ACC112 (cell line): ENCODE results near the gene ZNF30.
"Not testable (repeated sequence)": the region's sequence is repeated elsewhere in the genome, so short reads cannot be mapped to it uniquely, and the experiment has no call there.

Experiments
- H2AFZ ChIP-seq: fragments of 200-600 bp; sonication (generic); one replicate; pipeline ENCODE4 v1.6.0; 2017; ENCODE audit warnings: antibody characterized with exemption, low read length; ENCODE audit not compliant: unreplicated experiment
- H3K27ac ChIP-seq: fragments of 200-600 bp; sonication (generic); 2 replicates; pipeline ENCODE4 v1.5.1; 2014; ENCODE audit warnings: low read depth, mild to moderate bottlenecking, antibody characterized with exemption, low read length, moderate library complexity
- H3K27me3 ChIP-seq: fragments of 200-600 bp; sonication (generic); 2 replicates; pipeline ENCODE4 v1.6.1; 2014; ENCODE audit warnings: mild to moderate bottlenecking, antibody characterized with exemption, low read length, moderate library complexity, mixed read lengths; ENCODE audit not compliant: insufficient read depth
- H3K36me3 ChIP-seq: fragments of 200-600 bp; sonication (generic); 2 replicates; pipeline ENCODE4 v1.6.1; 2016; ENCODE audit warnings: mild to moderate bottlenecking, antibody characterized with exemption, low read length, moderate library complexity, mixed read lengths; ENCODE audit not compliant: insufficient read depth
- H3K4me1 ChIP-seq: fragments of 200-600 bp; sonication (generic); one replicate; pipeline ENCODE4 v1.6.1; 2016; ENCODE audit warnings: low read length, mixed read lengths; ENCODE audit not compliant: insufficient read depth, unreplicated experiment, control insufficient read depth
- H3K4me3 ChIP-seq: fragments of 200-600 bp; sonication (generic); 2 replicates; pipeline ENCODE4 v1.5.1; 2014; ENCODE audit warnings: mild to moderate bottlenecking, low read depth, low read length
- H3K79me2 ChIP-seq: fragments of 200-600 bp; sonication (generic); one replicate; pipeline ENCODE4 v1.6.0; 2016; ENCODE audit warnings: low read length; ENCODE audit not compliant: control insufficient read depth, unreplicated experiment, insufficient read depth

Gene ZNF30

GRCh38 chr19:34960103-34960805 is 33.6 kb downstream of the ZNF30 start:
- H3K27ac ChIP-seq = no peak overlapping the region

GRCh38 chr19:34960940-34961679 is 34.4 kb downstream of the ZNF30 start:
- no peaks in the 10 kb centered on the region for H3K27me3 ChIP-seq
- no peaks in the 10 kb centered on the region for H3K4me1 ChIP-seq
- H2AFZ ChIP-seq = no peak overlapping the region
- H3K27ac ChIP-seq = no peak overlapping the region
- H3K79me2 ChIP-seq = peaks cover 2% of the 10 kb centered on the region
- H3K4me3 ChIP-seq = no peak overlapping the region
- H3K36me3 ChIP-seq = peaks cover 33% of the 10 kb centered on the region

More at GRCh38 chr19:34960103-34960805, 33.6 kb downstream of the ZNF30 start:
- H3K79me2 ChIP-seq = peaks cover 2% of the 10 kb centered on the region
- no peak overlapping the region for H2AFZ ChIP-seq
- H3K4me3 ChIP-seq = no peak overlapping the region
- H3K27me3 ChIP-seq = no peaks in the 10 kb centered on the region
- no peaks in the 10 kb centered on the region for H3K4me1 ChIP-seq
- peaks cover 33% of the 10 kb centered on the region for H3K36me3 ChIP-seq

- no peaks in the 10 kb centered on the region for H3K4me1 ChIP-seq
- H3K36me3 ChIP-seq = peaks cover 33% of the 10 kb centered on the region
- 0 out of 2 replicates have a peak overlapping the region, but pooled peaks have one; percentile 87 for H3K4me3 ChIP-seq
- H2AFZ ChIP-seq = no peak overlapping the region
- H3K27me3 ChIP-seq = no peaks in the 10 kb centered on the region
- peaks cover 2% of the 10 kb centered on the region for H3K79me2 ChIP-seq
- no peak overlapping the region for H3K27ac ChIP-seq
Measured at GRCh38 chr19:34961775-34962686, 35.3 kb downstream of the ZNF30 start.

GRCh38 chr19:34962687-34963572 is 36.2 kb downstream of the ZNF30 start:
- no peaks in the 10 kb centered on the region for H3K27me3 ChIP-seq
- H3K4me3 ChIP-seq = peak overlapping the region; percentile 87
- H3K79me2 ChIP-seq = peaks cover 2% of the 10 kb centered on the region
- H2AFZ ChIP-seq = peak overlapping the region; percentile 91
- H3K27ac ChIP-seq = no peak overlapping the region
- no peaks in the 10 kb centered on the region for H3K4me1 ChIP-seq
- H3K36me3 ChIP-seq = peaks cover 24% of the 10 kb centered on the region

GRCh38 chr19:34963573-34964406 is 37.1 kb downstream of the ZNF30 start, which contains the start of gene ZNF792:
ZNF792 (minus strand) TSS chr19:34964229; CDS start chr19:34963662, 567 bp downstream.
- Histone ChIP-seq H3K79me2 (peaks cover 2% of the 10 kb centered on the region), H3K36me3 (peaks cover 16% of the 10 kb centered on the region), H3K27ac (no peak within 1 kb of the TSS), H3K4me1 (no peaks in the 10 kb centered on the region), H3K27me3 (no peaks in the 10 kb centered on the region), H3K4me3 (peak within 1 kb of the TSS; percentile 87), H2AFZ (peak within 1 kb of the TSS; percentile 91)

GRCh38 chr19:34964598-34964997 is 37.9 kb downstream of the ZNF30 start:
- no peak overlapping the region; the same call in 1 of the 2 replicates for H3K4me3 ChIP-seq
- H3K27me3 ChIP-seq = no peaks in the 10 kb centered on the region
- H3K79me2 ChIP-seq = peaks cover 2% of the 10 kb centered on the region
- H3K36me3 ChIP-seq = peaks cover 9% of the 10 kb centered on the region
- H3K27ac ChIP-seq = no peak overlapping the region
- H3K4me1 ChIP-seq = no peaks in the 10 kb centered on the region
- no peak overlapping the region for H2AFZ ChIP-seq

- H3K36me3 ChIP-seq, H3K4me3 ChIP-seq, H2AFZ ChIP-seq, H3K79me2 ChIP-seq, H3K27ac ChIP-seq, H3K27me3 ChIP-seq, H3K4me1 ChIP-seq: not testable (repeated sequence)
Measured at GRCh38 chr19:34965505-34965904, 38.8 kb downstream of the ZNF30 start.

- Histone ChIP-seq H3K4me1 (no peaks in the 10 kb centered on the region), H3K27me3 (no peaks in the 10 kb centered on the region)
Measured at GRCh38 chr19:34967551-34967950, 40.8 kb downstream of the ZNF30 start.

GRCh38 chr19:34969721-34970120 is 43.0 kb downstream of the ZNF30 start:
- Histone ChIP-seq H3K36me3 (no peaks in the 10 kb centered on the region), H3K27ac (no peak overlapping the region), H2AFZ (no peak overlapping the region), H3K4me1 (no peaks in the 10 kb centered on the region), H3K27me3 (no peaks in the 10 kb centered on the region), H3K4me3 (no peak overlapping the region), H3K79me2 (no peaks in the 10 kb centered on the region)

More at GRCh38 chr19:34967551-34967950, 40.8 kb downstream of the ZNF30 start:
- no peaks in the 10 kb centered on the region for H3K79me2 ChIP-seq
- no peak overlapping the region for H3K27ac ChIP-seq
- H3K4me3 ChIP-seq = no peak overlapping the region
- H2AFZ ChIP-seq = no peak overlapping the region
- H3K36me3 ChIP-seq = no peaks in the 10 kb centered on the region
